Thyroid gland (tissue), 4 donors: Measurements from ENCODE around the gene SYAP1. TPM values are rescaled to one million over a fixed set of nuclear protein-coding genes. Genes with fewer than 3 reads are reported as not detected.

Source experiments
- DNase-seq, 2 donors: peaks; one replicate each; pipeline ENCODE4 v3.0.0-alpha.2; 2019
- H3K27ac ChIP-seq, 3 donors: fragments of 200-600 bp; sonication (generic); 1 replicate in 2 of 3; 2 replicates in 1 of 3; pipeline ENCODE4 v1.5.1; 2016 to 2019; ENCODE audit warnings: mild to moderate bottlenecking in 1 of 3, moderate library complexity in 1 of 3
- H3K27me3 ChIP-seq: fragments of 200-600 bp; sonication (generic); one replicate; pipeline ENCODE4 v1.5.1; 2019
- H3K36me3 ChIP-seq, 2 donors: fragments of 200-600 bp; sonication (generic); one replicate each; pipeline ENCODE4 v1.5.1; 2016 to 2019
- H3K4me1 ChIP-seq, 2 donors: fragments of 200-600 bp; sonication (generic); one replicate each; pipeline ENCODE4 v1.5.1; 2017 to 2019
- H3K4me3 ChIP-seq, 3 donors: fragments of 200-600 bp; sonication (generic); replicated peaks in 1 of 3; 1 replicate in 2 of 3; 2 replicates in 1 of 3; pipeline ENCODE4 v1.5.1; 2016; ENCODE audit warnings: mild to moderate bottlenecking in 1 of 3
- H3K9me3 ChIP-seq: fragments of 200-600 bp; sonication (generic); one replicate; pipeline ENCODE4 v1.5.1; 2017
- CTCF ChIP-seq, 6 experiments: fragments of 200-600 bp in 3 of 6; fragments of 450-650 bp in 3 of 6; sonication (generic) in 3 of 6; IDR thresholded peaks; one replicate each; pipeline ENCODE4 v1.5.1; 2016 to 2019; ENCODE audit warnings: antibody characterized with exemption in 6 of 6, mild to moderate bottlenecking in 2 of 6, inconsistent platforms in 1 of 6, moderate library complexity in 1 of 6
- POLR2A ChIP-seq, 2 donors: fragments of 450-650 bp; IDR thresholded peaks; one replicate each; pipeline ENCODE4 v1.6.1; 2017; ENCODE audit warnings: antibody characterized with exemption in 2 of 2, mild to moderate bottlenecking in 2 of 2, moderate library complexity in 1 of 2
- WGBS, 2 donors: methylation state at CpG; one replicate each; pipeline ENCODE4 v1.1.5; 2017; 5-methylcytosine and 5-hydroxymethylcytosine counted together
- intact Hi-C: fragments of 100-400 bp; cut with DNase I; formaldehyde crosslinking; loops from one replicate; pipeline ENCODE4 v1.15.1; 2023
- total RNA-seq, 4 donors: library from RNA; depleted of rRNA; stranded (reverse); fragments of >200 nt; gene quantifications; one replicate each; pipeline ENCODE4 v1.2.3, GENCODE V29; 2016

The SYAP1 gene
- total RNA-seq, 4 donors from 2014 or later: 24.7 to 34.2 (median 31.0) TPM

- TF ChIP-seq CTCF (IDR thresholded peaks at IDR 0.05) (no peak), POLR2A (IDR thresholded peaks at IDR 0.05) (no peak)
- H3K4me3 ChIP-seq: no peak overlapping the region
- intact Hi-C loops: no loop called here
- no peak overlapping the region for H3K27ac ChIP-seq
- WGBS, 2 donors: 90 to 93% methylated on average over 3 of the region's 3 CpGs
- no peaks in the 10 kb centered on the region for H3K9me3 ChIP-seq
- H3K4me1 ChIP-seq: no peaks in the 10 kb centered on the region
- H3K27me3 ChIP-seq: no peaks in the 10 kb centered on the region
- DNase-seq: no peak
- no peaks in the 10 kb centered on the region for H3K36me3 ChIP-seq
Measured at GRCh38 chrX:16705370-16705769, 14.0 kb upstream of the SYAP1 start.

GRCh38 chrX:16708016-16708415, 11.4 kb upstream of the SYAP1 start:
- WGBS, 2 donors: 91 to 96% methylated on average over 3 of the region's 3 CpGs
- TF ChIP-seq CTCF (IDR thresholded peaks at IDR 0.05) (no peak), POLR2A (IDR thresholded peaks at IDR 0.05) (no peak)
- no peaks in the 10 kb centered on the region for H3K36me3 ChIP-seq
- no peak overlapping the region for H3K4me3 ChIP-seq
- no peaks in the 10 kb centered on the region for H3K4me1 ChIP-seq
- intact Hi-C loops: no loop called here
- no peak overlapping the region for H3K27ac ChIP-seq
- H3K9me3 ChIP-seq: no peaks in the 10 kb centered on the region
- no peak for DNase-seq
- H3K27me3 ChIP-seq: peaks cover 10% of the 10 kb centered on the region

- peak overlapping the region; percentile 23 to 83 (median 67) for H3K27ac ChIP-seq
- WGBS, 2 donors: 30 to 37% methylated on average over 9 of the region's 9 CpGs
- no peaks in the 10 kb centered on the region for H3K9me3 ChIP-seq
- no peaks in the 10 kb centered on the region for H3K36me3 ChIP-seq
- H3K4me3 ChIP-seq: peak overlapping the region in 1 of 3 donors; percentile 43
- intact Hi-C loops: loop anchor here (10.0 kb wide), 1 partner anchor 73 kb away; the partner anchor contains the start of gene TXLNG
- TF ChIP-seq POLR2A (IDR thresholded peaks at IDR 0.05) (no peak), CTCF (IDR thresholded peaks at IDR 0.05) (no peak)
- H3K27me3 ChIP-seq: peaks cover 10% of the 10 kb centered on the region
- no peaks in the 10 kb centered on the region for H3K4me1 ChIP-seq
- peak; percentile 3 for DNase-seq
Measured at GRCh38 chrX:16711219-16711811, 8.1 kb upstream of the SYAP1 start.

GRCh38 chrX:16711893-16712547, 7.4 kb upstream of the SYAP1 start:
- no peak for TF ChIP-seq CTCF (IDR thresholded peaks at IDR 0.05)
- TF ChIP-seq POLR2A (IDR thresholded peaks at IDR 0.05): no peak

More at GRCh38 chrX:16711893-16712547, 7.4 kb upstream of the SYAP1 start:
- Histone ChIP-seq H3K4me1 (no peaks in the 10 kb centered on the region), H3K27ac (peak overlapping the region; percentile 23 to 83 (median 67)), H3K36me3 (no peaks in the 10 kb centered on the region), H3K9me3 (no peaks in the 10 kb centered on the region), H3K27me3 (peaks cover 10% of the 10 kb centered on the region), H3K4me3 (peak overlapping the region in 2 of 3 donors; percentile 43)
- intact Hi-C loops: loop anchor here (10.0 kb wide), 1 partner anchor 73 kb away; the partner anchor contains the start of gene TXLNG
- 0% methylated on average over 2 of the region's 67 CpGs; no CpG with 5 or more reads in 1 of the 2 donors for WGBS, 2 donors
- peak; percentile 8 to 13 for DNase-seq
